GM21825 (cell line): ENCODE results near the gene CTIF.

Experiments
- ATAC-seq: cut with Tn5 transposase; IDR thresholded peaks from one replicate; pipeline ENCODE4 v1.9.1; 2021; ENCODE audit warnings: mild to moderate bottlenecking, moderate library complexity; ENCODE audit not compliant: unreplicated experiment

The CTIF gene

DNA sequence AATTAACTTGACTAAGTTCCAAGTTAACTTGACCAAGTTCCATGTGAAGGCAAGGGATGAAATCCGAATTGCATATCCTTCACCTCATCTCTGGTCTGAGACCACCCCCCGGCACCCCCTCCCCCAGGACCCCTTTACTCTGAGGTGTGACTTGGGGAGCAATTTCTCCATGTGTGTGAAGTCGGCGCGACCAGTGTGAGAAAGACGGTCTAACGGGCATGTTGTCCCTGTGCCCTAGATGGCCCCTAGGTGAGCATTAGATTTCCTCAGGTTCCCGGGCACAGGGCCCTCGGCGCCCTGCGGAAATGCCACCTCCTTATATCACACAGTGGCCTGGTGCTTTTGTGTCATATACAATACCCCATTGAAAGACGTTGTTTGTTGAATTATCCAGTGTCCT, 137.1 kb downstream of the CTIF start:
- ATAC-seq, result no peak

DNA sequence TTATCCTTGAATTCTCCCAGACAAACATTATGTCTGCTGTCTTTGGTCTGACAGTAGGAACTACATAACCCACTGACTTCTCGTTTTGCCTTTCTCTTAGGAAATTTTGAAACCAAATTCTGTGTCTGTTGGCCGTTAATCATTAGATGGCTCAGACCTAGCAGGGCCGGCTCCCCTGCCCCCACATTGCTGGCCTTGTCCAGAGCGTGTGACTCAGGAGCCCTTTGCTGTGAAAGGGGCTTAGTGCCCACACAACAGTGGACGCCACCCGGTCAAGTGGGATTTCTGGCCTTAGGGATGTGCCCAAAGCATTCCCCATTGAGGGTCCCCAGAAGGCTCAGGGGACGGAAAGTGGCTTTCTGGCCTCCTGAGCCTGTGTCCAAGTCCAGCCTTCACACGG, 137.5 kb downstream of the CTIF start:
- ATAC-seq, result no peak

DNA sequence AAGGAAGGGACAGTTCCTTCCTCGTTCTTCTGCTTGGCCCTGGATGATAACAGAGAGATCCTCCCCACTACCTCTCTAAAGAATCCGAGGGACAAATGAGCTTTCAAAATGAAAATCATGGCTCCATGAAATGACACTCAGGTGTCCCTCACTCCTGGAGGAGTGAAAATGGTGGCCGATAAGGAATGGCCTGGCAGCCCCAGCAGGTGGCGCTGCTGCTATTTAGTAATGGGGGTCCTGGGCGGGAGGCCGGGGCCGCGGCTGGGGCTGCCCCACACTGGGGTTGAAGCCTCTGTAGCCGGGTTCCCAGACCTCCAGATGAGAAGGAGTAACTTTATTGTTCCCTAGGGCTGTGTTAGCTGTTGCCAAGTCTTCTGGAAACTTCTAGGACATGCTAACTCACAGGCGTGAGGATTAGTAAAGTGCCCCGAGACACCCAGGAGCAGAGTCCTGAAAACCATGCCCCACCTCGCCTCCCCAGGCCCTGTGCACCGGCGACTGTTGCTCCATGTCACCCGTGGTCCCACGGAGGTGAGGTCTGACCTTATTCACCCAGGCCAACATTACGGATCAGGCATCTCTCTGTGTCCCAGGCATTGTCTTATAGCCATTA, 138.0 kb downstream of the CTIF start:
- ATAC-seq, result peak; percentile 37

DNA sequence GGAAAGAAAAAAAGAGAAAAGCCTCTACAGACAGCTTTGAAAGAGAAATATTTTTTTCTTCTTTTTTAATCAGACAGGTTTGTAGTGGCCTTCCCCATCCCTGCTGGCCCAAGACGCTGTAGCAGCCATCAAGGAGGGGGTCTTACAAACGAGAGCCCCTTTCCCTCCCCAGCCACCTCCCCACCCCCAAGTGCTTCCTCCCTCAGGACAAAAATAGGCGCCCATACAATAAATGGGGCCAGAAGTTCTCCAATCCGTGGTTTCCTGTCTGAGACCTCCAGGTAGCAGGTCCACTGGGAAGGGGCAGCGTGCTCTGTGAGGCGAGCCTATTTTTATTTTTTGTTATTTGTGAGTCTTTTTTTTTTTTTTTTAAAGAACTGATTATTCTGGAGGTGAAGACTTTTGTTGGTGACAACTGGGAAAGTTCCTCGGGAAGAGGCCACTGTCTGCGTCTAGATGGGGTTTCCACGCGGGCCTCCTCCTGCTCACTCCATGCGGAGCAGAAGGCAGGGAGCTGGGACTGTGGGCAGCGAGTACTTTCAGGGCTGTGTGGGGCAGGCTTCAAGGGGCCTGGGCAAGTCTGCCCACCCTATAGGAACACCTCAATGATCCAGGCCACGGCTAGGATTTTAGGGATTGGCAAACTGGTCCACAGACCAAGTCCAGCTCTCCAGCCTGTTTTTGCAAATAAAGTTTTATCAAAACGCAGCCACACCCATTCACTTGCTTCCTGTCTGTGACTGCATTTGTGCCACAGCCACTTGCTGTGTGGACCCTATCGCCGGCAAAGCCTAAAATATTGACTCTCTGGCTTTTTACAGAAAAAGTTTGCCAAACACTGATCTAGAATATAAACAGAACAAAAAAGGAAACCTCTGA, 139.6 kb downstream of the CTIF start:
- no peak for ATAC-seq

DNA sequence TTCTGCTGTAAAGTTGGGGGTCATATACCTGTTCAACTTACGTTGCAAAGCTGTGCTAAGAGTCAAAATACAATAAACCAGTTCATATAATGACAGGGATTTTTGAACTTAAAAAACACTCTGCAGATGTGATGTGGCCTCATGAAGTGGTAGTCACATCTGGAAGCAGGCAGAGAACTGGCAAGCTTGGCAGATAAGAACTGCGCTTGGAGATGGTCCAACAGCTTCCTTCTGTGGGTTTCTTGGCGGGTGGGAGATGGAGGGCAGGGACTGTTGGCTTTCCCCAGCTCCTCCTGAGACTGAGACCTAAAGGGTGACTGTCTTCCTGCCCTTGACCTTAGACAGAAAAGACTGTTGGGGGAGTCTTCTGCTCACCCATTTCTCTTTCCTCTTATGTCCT, 140.4 kb downstream of the CTIF start:
- no peak for ATAC-seq

DNA sequence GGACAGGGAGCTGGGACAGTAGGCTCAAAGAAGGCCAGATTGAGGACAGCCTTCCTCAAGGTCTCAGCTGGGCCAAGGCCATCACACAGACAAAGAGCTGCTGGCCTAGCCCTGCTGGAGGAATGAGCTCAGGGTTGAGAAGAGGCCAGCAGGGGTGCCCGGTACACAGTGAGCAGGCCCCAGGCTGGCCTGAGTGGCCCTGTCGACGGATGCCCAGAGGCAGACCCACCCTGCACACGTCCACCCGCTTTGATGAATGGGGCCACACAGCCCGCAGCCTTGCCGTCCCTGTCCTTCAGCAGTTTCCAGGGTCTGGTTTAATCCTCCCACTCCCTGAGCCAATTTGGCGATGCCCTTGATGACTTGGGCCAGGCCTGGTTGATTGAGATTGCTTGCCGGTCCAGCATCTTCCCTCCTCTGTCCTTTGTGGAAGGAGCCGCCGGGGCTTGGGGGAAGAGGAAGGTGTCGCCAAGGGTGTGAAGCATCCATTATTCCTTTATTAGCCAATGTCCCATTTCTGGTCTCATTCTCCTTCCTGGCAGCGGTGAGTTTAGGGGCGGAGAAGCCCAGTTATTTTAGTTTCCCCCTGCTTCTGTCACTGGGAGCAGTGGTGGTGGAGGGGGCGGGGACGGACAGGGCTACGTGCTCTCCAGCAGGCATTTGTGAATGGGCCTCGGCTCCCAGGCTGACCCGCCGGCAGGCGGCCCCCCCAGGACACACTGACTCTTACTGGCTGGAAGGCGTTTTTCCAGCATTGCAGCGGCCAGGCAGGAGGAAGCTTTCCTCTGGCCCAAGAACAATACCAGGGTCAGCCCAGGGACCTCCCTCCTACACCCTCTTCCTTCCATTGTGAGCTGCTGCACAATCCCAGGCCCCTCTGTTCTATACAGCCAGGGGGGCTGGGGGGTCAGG, 141.8 kb downstream of the CTIF start:
- ATAC-seq, result no peak

DNA sequence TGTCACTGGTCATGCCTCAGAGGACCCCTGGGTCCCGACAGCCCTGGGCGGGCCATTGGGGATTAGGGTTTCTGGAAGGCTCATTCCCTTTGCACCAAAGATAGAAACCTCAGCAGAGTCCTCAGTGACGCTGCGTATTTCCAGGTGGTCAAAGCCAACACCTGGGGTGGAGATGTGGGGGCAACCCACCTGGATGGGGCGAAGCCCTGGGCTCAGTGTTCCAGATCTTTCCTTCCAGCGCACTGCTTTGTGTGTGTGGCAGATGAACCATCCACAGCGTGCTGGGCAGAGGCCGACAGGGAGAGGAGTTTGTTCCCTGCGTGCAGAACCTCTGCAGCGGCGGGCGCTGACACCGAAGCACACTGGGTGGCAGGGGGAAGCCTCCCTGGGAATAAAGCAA, 143.9 kb downstream of the CTIF start:
- ATAC-seq, result no peak

DNA sequence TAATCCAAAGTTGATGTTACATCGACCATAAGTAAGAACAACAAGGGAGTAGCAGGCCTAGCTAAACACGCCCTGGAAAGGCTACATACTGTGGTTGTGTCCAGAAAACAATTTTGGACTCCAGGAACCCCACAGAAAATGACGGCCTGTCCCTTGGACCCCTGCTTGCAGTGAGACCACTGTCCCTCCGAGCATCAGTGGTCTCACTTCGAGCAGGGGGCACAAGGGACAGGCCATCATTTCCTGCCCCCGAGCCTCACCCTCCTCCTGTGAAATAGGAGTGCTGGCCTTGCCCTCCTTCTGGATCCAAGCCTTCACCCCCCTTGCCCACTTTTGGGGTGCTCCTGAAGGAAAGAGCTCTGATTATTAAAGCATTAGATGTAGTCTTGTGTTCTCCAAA, 144.4 kb downstream of the CTIF start:
- no peak for ATAC-seq

DNA sequence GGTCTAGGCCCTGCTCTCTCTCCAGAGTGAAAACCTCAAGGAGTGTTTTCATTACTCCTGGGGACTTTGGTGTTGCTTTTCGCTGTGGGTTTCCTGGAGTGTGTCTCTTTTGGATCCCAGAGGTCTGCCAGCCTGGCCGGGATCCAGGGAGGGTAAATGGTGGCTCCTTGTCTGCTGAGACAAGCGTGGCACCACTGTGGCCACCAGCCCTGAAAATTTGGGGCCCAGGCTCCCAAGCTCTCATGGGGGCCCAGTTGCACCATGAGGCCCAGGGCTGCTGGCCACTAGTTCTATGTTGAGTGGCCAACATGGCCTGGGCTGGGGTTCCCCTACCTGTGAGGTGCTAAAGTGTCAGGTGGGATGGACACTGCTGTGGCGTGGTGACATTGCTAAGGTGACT, 144.8 kb downstream of the CTIF start:
- ATAC-seq, result no peak

DNA sequence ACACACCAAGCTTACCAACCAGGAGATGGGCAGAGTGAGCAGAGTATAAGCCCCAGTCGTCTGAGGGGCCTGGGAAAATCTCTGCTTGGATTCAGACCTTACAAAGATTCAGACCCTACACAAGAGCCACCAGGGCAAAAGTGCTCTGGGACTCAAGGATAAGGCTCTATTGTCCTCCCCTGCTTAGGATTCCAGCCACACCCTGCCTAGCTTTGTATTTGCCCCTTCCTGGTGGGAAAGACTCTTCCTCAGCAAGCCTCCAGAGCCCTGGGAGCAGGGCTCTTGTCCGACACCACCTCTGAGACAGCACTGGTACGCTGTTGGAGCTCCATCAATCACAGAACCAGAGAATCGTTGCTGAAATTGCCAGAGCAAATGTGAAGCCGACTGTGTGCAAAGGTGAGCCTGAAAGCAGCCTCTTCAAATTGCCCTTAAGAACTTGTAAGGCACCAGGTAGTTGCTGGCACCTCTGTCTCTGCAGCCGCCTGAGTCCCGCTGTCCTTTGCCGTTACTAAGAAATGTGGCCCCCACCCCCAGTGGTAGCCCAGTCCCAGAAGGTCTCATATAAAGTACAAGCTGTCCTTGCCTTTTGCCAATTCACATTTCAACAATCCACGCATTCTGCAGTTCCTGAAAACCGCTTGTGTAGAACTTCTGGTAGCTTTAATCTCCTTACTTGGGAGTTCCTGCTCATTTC, 148.7 kb downstream of the CTIF start:
- ATAC-seq, result no peak

DNA sequence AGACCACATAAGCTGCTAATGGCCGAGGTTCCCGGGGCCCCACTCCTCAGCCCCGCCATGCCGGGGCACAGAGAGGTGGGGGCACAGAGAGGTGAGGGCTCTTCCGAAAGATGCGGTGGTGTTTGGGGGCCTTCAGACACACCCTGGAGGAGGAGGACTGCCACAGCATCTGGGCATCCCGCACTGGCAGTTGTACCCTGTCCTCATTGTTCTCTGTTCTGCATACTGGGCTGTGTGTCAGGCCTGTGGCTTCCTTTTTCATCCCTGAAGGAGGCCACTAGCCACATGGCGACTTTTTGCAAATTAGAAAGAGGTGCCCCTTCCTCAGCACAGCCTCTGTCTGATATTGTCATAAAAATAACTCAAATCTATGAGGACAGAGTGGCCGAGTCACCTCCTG, 150.1 kb downstream of the CTIF start:
- no peak for ATAC-seq

DNA sequence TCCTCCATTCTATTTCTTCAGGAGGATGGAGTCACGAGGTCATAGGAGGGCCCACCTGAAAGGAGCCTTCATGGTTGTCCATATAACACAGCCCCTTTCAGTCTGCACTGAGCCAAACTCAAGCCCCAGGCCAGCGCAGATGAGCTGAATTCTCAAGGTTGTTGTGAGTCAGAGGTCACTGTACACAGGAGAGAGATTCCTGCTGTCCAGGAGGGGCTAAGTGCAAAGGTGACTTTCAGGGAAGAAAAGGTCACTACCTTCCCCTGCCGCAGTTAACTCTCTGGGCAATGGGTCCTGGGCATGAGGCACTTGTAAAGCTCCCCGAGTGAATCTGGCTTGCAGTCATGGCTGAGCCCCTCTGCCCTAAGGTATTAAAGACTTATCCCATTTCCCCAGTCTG, 150.7 kb downstream of the CTIF start:
- ATAC-seq, result no peak

DNA sequence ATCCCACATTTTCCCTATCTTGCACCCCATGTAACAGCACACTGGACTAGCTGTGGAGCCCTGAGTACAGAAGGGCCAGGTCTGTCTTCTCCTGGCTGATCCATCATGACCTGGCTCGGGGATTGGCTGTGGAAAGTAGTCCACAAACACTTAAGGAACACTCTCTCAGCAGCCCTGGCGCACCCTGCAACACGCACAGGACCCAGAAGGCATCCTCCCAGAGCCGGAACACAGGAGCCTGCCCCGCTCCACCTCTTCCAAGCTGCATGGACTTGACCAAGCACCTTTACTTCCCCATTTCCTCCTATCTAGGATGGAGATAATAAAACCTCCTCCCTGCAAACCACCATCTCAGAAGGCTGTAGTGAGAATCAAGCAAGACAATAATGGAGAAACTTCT, 151.7 kb downstream of the CTIF start:
- no peak for ATAC-seq

DNA sequence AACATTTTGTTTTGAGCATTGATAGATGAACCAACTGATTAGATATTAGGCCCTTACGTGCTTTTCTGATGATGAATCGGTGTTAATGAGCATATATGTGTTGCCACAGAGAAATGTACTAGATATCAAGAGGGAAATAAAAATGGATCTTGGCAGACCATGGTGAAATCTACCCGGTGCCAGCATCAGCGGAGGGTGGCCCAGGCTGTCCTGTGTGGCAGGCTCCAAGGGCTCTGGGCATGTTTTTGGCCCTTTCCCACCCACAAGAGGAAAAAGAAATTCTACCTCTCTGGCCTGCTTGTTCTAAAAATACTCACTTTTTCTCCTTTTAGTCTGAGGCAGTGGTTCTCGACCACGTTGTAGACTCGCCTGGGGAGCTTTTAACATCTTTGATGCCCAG, 154.2 kb downstream of the CTIF start:
- ATAC-seq, result no peak

DNA sequence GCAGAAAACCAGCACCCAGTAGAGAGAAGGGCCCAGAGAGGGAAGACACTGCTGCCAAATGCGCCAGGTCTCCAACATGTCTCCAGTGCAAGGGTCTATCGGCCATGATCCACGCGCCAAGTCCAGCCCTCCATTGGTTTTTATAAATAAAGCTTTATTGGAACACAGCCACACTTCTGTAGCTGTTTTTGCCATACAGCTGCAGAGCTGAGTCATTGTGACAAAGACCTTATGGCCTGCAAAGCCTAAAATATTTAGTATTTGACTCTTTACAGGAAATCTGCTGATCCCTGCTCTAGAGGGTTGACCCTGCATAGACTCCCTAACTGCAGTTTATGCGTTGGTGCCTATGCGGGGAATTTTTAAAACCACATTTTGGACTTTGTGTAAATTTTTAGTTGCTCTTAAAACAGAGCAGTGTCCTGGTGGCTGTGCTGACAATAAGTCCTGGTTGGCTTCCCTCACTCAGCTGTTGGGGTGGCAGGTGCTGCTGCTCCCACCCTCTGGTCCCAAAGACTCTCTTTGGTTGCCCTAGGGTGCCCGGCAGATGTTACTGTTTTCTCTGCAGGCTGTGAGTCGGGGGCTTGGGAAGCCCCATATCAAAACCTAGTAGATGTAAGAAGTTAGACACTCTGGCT, 154.9 kb downstream of the CTIF start:
- no peak for ATAC-seq

DNA sequence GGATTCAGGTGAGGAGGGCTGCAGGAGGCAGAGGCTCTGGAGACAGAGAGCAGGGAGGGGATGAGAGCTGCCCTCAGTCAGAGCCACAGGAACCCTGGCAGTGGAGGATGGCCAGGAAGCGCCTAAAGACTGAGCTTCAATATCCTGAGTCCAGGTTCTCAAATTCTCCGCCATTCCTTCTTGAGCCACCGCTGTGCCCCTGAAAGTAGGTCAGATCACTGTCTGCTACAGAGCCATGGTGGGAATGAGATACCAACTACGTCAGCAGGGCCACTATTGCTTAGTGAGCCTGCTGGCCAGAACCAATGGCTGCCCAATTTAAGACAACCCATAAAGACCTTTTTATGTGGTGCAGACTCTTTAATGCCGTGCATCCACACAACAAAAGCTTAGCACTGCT, 155.5 kb downstream of the CTIF start:
- no peak for ATAC-seq

DNA sequence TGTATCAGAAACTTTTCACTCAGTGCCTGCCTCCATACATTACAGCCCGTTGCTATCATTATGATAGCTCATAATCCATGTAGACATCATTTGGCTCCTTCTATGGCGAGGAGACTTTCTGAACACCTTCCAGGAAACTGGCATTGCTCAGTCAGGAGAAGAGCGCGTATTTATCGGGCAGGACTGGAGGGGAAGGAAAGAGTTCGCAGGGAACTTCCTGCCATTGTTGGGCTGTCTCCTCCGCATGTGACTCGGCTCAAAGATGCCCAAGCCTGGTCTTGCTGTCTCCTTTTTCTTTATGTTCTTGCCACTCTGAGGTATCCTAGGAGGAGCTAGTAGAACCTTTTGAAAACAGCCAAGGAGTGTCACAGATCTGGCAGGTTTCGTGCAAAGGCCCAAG, 156.8 kb downstream of the CTIF start:
- no peak for ATAC-seq

DNA sequence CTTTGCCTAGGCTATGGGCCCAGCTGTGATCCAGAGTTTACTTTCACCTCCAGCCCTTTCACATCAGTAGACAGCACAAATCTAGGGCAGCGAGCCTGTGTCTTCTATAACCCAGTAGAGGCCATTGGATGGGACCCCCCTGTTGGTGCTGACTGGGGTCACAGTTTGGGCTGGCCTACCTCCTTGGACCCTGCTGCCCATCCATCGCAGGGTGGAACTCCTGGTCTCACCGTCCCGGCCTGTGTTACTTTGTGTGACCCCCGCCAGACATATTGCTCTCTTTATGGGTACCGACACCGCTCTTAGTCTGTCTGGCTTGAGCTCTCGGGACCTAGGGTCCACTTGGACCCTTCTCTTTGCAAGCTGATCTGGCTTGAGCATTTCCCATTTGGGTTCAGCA, 157.4 kb downstream of the CTIF start:
- no peak for ATAC-seq

DNA sequence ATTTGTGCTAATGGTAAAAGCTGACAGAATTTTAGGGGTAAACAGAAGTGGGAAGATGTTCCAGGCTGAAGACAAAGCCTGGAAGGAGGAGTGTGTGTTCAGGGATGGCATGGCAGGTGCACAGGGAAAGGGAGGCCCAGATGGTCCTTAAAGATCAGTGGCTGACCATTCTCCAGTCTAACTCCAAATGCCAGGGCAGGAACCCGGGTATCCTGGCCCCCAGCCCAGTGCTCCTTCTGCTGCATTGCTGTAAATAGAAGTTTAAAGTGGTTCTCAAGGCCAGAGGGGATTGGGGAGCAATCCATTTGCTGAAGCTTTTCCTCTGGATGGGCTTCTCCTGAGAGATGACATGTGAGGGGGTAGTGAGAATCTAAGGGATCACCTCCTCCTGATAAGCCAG, 158.6 kb downstream of the CTIF start:
- ATAC-seq, result no peak

DNA sequence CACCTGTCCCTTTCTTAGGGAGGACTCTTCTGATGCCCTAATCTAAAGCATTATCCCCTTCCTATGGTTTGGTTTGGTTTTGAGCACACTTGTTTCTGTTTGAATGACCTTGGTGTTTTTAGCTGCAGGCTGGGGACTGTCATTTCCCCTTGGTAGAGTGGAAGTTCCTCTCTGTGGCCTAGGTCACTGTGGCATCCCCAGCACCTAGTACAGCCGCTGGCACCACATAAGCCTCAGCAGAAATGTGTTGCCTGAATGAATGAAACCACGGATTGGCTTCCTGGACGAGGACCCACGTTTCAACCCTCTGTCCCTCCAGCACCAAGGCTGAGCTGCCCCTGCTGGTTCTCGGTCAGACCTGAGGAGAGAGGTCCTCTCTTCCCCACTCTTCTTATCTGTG, 159.9 kb downstream of the CTIF start:
- no peak for ATAC-seq

DNA sequence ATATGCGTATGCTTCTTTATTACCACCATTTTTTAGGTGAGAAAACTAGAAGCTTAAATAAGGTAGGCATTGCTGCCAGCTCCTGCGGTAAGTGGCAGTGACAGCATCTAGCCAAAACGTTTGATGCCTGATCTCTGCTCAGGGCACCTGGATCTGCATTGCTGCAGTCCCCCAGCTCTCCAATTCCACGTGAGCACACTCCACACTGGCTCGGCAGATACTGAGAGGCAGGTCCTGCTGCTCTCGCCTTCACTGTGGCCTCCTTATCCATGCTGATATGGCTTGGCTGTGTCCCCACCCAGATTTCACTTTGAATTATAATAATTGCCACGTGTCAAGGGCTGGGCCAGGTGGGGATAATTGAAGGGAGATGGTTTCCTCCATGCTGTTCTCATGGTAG, 160.9 kb downstream of the CTIF start:
- no peak for ATAC-seq
